Glutamatergic neuron (in vitro differentiated cells): Measurements from ENCODE around the gene TAS2R40. TPM values are rescaled to one million over a fixed set of nuclear protein-coding genes. Genes with fewer than 3 reads are reported as not detected.

Source experiments
- DNase-seq: peaks from one replicate; pipeline ENCODE4 v3.0.0; 2022
- H3K27ac Mint-ChIP-seq: one replicate; pipeline ENCODE4 v1.8.0; 2020; ENCODE audit warnings: mild to moderate bottlenecking, mixed read lengths, inconsistent platforms; ENCODE audit not compliant: unreplicated experiment
- H3K27me3 Mint-ChIP-seq: one replicate; pipeline ENCODE4 v1.8.0; 2020; ENCODE audit warnings: mild to moderate bottlenecking, moderate library complexity, mixed read lengths, inconsistent platforms; ENCODE audit not compliant: unreplicated experiment
- H3K36me3 Mint-ChIP-seq: one replicate; pipeline ENCODE4 v1.8.0; 2020; ENCODE audit warnings: mild to moderate bottlenecking, mixed read lengths, inconsistent platforms; ENCODE audit not compliant: unreplicated experiment
- H3K4me1 Mint-ChIP-seq: one replicate; pipeline ENCODE4 v1.8.0; 2020; ENCODE audit warnings: mild to moderate bottlenecking, low read depth, mixed read lengths, inconsistent platforms; ENCODE audit not compliant: unreplicated experiment
- H3K4me3 Mint-ChIP-seq: one replicate; pipeline ENCODE4 v1.8.0; 2020; ENCODE audit warnings: mild to moderate bottlenecking, mixed read lengths, inconsistent platforms; ENCODE audit not compliant: unreplicated experiment
- H3K9me3 Mint-ChIP-seq: one replicate; pipeline ENCODE4 v1.8.0; 2020; ENCODE audit warnings: mild to moderate bottlenecking, moderate library complexity, mixed read lengths, inconsistent platforms; ENCODE audit not compliant: unreplicated experiment
- total RNA-seq: library from RNA; stranded (reverse); fragmentation: NEBNext Ultra II Directional; extraction: Animal tissue kit (Norgen Biotek cat#: 25700); gene quantifications from one replicate; pipeline ENCODE4 v1.2.1, GENCODE V29; 2021; ENCODE audit not compliant: unreplicated experiment
- TF ChIP-seq, protein P1 (sequence below): fragments of 200-600 bp; sonication (generic); IDR thresholded peaks from one replicate; pipeline ENCODE4 v1.5.0; 2021; ENCODE audit not compliant: partially characterized antibody, unreplicated experiment

Gene TAS2R40
- total RNA-seq, 1 donor from 2014 or later: not detected

DNA sequence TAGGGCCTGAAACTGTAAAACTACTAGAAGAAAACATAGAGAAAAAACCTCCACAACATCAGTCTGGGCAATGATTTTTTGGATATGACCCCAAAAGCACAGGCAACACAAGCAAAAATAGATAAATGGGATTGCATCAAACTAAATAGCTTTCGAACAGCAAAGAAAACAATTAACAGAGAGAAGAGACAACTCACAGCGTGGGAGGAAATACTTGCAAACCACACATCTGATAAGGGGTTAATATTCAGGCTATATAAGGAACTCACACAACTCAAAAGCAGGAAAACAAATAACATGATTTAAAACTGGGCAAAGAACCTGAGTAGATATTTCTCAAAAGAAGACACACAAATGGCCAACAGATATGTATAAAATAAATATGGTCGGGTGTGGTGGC, 33.7 kb downstream of the TAS2R40 start:
- Mint-ChIP-seq H3K27ac (no peak overlapping the region), H3K4me1 (no peaks in the 10 kb centered on the region), H3K27me3 (no peaks in the 10 kb centered on the region), H3K9me3 (peaks cover 1% of the 10 kb centered on the region), H3K4me3 (no peak overlapping the region), H3K36me3 (peaks cover 16% of the 10 kb centered on the region)
- TF ChIP-seq, protein P1, sequence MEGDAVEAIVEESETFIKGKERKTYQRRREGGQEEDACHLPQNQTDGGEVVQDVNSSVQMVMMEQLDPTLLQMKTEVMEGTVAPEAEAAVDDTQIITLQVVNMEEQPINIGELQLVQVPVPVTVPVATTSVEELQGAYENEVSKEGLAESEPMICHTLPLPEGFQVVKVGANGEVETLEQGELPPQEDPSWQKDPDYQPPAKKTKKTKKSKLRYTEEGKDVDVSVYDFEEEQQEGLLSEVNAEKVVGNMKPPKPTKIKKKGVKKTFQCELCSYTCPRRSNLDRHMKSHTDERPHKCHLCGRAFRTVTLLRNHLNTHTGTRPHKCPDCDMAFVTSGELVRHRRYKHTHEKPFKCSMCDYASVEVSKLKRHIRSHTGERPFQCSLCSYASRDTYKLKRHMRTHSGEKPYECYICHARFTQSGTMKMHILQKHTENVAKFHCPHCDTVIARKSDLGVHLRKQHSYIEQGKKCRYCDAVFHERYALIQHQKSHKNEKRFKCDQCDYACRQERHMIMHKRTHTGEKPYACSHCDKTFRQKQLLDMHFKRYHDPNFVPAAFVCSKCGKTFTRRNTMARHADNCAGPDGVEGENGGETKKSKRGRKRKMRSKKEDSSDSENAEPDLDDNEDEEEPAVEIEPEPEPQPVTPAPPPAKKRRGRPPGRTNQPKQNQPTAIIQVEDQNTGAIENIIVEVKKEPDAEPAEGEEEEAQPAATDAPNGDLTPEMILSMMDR: no peak
- DNase-seq: no peak

DNA sequence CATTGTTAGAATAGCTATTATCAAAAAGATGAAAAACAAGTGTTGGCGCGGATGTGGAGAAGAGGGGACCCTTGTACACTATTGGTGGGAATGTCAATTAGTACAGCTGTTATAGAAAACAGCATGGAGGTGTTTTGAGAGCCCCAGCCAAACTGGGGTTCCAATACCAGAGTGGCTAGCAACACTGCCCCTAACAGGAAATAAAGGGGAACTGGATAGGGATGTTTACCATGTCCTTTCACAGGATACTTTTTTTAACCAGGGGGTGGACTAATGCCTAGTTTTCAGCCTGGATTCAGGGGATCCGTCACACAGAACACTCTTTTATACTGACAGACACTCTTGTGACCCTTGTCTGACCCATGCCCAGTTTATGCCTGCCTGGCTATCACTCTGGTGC, 34.5 kb downstream of the TAS2R40 start:
- Mint-ChIP-seq H3K27ac (no peak overlapping the region), H3K4me1 (no peaks in the 10 kb centered on the region), H3K36me3 (peaks cover 16% of the 10 kb centered on the region), H3K27me3 (no peaks in the 10 kb centered on the region), H3K9me3 (peaks cover 1% of the 10 kb centered on the region), H3K4me3 (no peak overlapping the region)
- DNase-seq: no peak
- TF ChIP-seq, protein P1: no peak

DNA sequence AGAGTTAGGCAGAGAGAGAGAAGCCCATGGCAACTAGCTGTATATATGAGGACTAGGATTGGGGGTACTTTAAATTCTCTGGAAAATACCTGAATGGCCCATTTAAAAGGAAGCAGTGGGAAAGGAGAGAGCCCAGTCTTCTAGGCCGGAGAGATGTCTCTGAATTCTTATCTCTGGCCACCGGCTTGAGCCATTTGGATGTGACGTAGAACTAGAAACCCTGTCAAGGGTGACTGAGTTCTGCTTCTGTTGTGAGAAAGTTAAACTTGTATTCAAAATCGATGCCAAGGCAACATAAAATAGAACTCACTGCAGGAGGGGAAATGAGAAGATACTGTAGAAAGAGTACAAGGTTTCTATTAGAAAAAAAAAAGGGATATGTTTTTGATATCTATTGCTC, 35.1 kb downstream of the TAS2R40 start:
- H3K4me1 Mint-ChIP-seq: no peaks in the 10 kb centered on the region
- no peak overlapping the region for H3K4me3 Mint-ChIP-seq
- peaks cover 2% of the 10 kb centered on the region for H3K9me3 Mint-ChIP-seq
- no peak overlapping the region for H3K27ac Mint-ChIP-seq
- TF ChIP-seq, protein P1: no peak
- no peak for DNase-seq
- no peaks in the 10 kb centered on the region for H3K27me3 Mint-ChIP-seq
- peaks cover 16% of the 10 kb centered on the region for H3K36me3 Mint-ChIP-seq

DNA sequence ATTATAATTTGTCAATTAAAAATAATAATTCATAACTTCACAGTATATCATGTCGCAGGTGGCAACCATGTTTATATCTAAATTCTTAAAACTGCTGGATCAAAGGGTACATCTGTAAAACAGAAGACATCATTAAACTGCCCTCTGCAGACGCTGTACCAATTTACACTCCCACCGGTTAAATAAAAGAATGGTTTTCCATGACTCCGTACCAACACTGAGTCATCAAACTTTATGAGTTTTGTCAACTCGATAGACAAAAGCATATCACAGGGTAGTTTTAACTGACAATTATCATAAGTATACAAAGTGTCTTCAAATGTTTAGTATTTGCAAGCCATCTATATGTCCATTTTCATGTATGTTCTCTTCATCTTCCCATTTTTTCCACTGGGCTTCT, 35.7 kb downstream of the TAS2R40 start:
- Mint-ChIP-seq H3K4me3 (no peak overlapping the region), H3K36me3 (peaks cover 13% of the 10 kb centered on the region), H3K27me3 (no peaks in the 10 kb centered on the region), H3K9me3 (peaks cover 4% of the 10 kb centered on the region), H3K27ac (no peak overlapping the region), H3K4me1 (no peaks in the 10 kb centered on the region)
- no peak for DNase-seq
- TF ChIP-seq, protein P1: no peak

DNA sequence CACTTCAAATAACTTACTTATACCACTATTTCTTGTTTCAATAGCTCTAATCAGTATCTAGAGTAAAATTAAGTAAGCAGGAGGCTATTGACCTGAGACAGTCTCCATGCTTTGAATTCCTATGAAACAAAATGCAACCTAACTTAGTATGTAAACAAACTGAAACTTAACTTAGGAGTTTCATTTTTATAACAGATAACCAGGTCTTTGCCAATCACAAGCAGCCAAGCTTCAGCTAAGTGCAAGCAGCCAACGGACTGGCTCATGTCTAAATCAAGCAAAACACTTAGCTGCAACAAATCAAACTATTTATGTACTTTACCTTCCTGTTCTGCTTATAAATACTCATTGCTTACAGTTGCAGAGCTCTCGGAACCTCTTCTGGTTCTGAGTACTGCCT, 37.0 kb downstream of the TAS2R40 start:
- TF ChIP-seq, protein P1: no peak
- peaks cover 3% of the 10 kb centered on the region for H3K9me3 Mint-ChIP-seq
- no peaks in the 10 kb centered on the region for H3K4me1 Mint-ChIP-seq
- H3K36me3 Mint-ChIP-seq: peaks cover 5% of the 10 kb centered on the region
- no peak for DNase-seq
- H3K27me3 Mint-ChIP-seq: peaks cover 4% of the 10 kb centered on the region
- H3K27ac Mint-ChIP-seq: no peak overlapping the region
- H3K4me3 Mint-ChIP-seq: no peak overlapping the region
